Skeletal muscle tissue (tissue), 4 donors: ENCODE measurements around the gene FAM50A. TPM values are rescaled to one million over a fixed set of nuclear protein-coding genes. Genes with fewer than 3 reads are reported as not detected.

ENCODE experiments used
- H3K27ac ChIP-seq: one replicate; pipeline ENCODE4 v1.7.0; 2013; ENCODE audit warnings: mild to moderate bottlenecking, low read depth, low read length, inconsistent platforms
- H3K27me3 ChIP-seq, 3 donors: one replicate each; pipeline ENCODE4 v1.7.0; 2013; ENCODE audit warnings: low read length in 3 of 3; ENCODE audit not compliant: control insufficient read depth in 3 of 3, insufficient read depth in 3 of 3
- H3K36me3 ChIP-seq, 3 donors: one replicate each; pipeline ENCODE4 v1.7.0; 2013; ENCODE audit warnings: low read length in 3 of 3; ENCODE audit not compliant: control insufficient read depth in 3 of 3, insufficient read depth in 3 of 3
- H3K4me1 ChIP-seq, 3 donors: one replicate each; pipeline ENCODE4 v1.7.0; 2013; ENCODE audit warnings: low read length in 3 of 3, mild to moderate bottlenecking in 3 of 3; ENCODE audit not compliant: control insufficient read depth in 3 of 3, insufficient read depth in 3 of 3
- H3K4me3 ChIP-seq, 3 donors: one replicate each; pipeline ENCODE4 v1.7.0; 2013; ENCODE audit warnings: low read length in 3 of 3
- H3K9ac ChIP-seq, 3 donors: one replicate each; pipeline ENCODE4 v1.7.0; 2013; ENCODE audit warnings: low read length in 3 of 3, mild to moderate bottlenecking in 3 of 3, moderate library complexity in 2 of 3, low read depth in 1 of 3
- H3K9me3 ChIP-seq, 3 donors: one replicate each; pipeline ENCODE4 v1.7.0; 2013; ENCODE audit warnings: low read length in 3 of 3; ENCODE audit not compliant: control insufficient read depth in 3 of 3
- total RNA-seq: library from RNA; depleted of rRNA; stranded (reverse); fragments of >200 nt; gene quantifications from one replicate; pipeline ENCODE4 v1.2.3, GENCODE V29; 2014
- donor health status: Osteomylitis.

The FAM50A gene
- total RNA-seq, 1 donor from 2014 or later, result 16.7 TPM

DNA sequence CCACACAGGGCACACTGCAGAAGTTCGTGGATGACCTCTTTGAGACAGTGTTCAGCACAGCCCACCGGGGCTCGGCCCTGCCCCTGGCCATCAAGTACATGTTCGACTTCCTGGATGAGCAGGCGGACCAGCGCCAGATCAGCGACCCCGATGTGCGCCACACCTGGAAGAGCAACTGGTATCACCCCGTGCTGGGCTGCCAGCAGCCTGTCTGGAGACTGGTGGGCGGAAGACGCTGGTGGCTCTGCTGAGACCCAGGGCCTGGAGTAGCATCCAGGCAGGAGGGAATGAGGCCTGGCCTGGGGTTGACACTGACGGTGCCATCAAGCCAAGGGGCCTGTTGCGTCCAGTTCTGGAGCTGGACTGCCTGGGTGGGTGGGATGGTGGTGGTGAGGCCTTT, 26.5 kb downstream of the FAM50A start:
- no peak overlapping the region for H3K4me3 ChIP-seq
- H3K36me3 ChIP-seq, result peaks cover 2 to 14% (median 11%) of the 10 kb centered on the region in 3 donors
- H3K9me3 ChIP-seq, result no peaks in the 10 kb centered on the region
- H3K27me3 ChIP-seq, result no peaks in the 10 kb centered on the region
- H3K9ac ChIP-seq, result no peak overlapping the region
- H3K27ac ChIP-seq, result no peak overlapping the region
- no peaks in the 10 kb centered on the region for H3K4me1 ChIP-seq

GRCh38 chrX:154470914-154471568, 27.1 kb downstream of the FAM50A start:
- Histone ChIP-seq H3K9ac (no peak overlapping the region), H3K4me3 (no peak overlapping the region), H3K27ac (no peak overlapping the region), H3K9me3 (no peaks in the 10 kb centered on the region), H3K4me1 (no peaks in the 10 kb centered on the region), H3K36me3 (peaks cover 0 to 14% (median 11%) of the 10 kb centered on the region in 3 donors), H3K27me3 (no peaks in the 10 kb centered on the region)

- H3K4me3 ChIP-seq, result no peak overlapping the region
- H3K36me3 ChIP-seq, result peaks cover 0 to 14% (median 11%) of the 10 kb centered on the region in 3 donors
- no peaks in the 10 kb centered on the region for H3K9me3 ChIP-seq
These were observed 28.1 kb downstream of the FAM50A start for GRCh38 chrX:154471839-154472684.

GRCh38 chrX:154472685-154473632, 29.0 kb downstream of the FAM50A start:
- Histone ChIP-seq H3K4me1 (peaks cover 0 to 2% (median 2%) of the 10 kb centered on the region in 3 donors), H3K9ac (no peak overlapping the region), H3K9me3 (no peaks in the 10 kb centered on the region), H3K27me3 (no peaks in the 10 kb centered on the region), H3K27ac (no peak overlapping the region), H3K36me3 (peaks cover 0 to 11% (median 10%) of the 10 kb centered on the region in 3 donors), H3K4me3 (no peak overlapping the region)

More at GRCh38 chrX:154471839-154472684, 28.1 kb downstream of the FAM50A start:
- Histone ChIP-seq H3K27me3 (no peaks in the 10 kb centered on the region), H3K27ac (no peak overlapping the region), H3K9ac (no peak overlapping the region), H3K4me1 (no peaks in the 10 kb centered on the region)

DNA sequence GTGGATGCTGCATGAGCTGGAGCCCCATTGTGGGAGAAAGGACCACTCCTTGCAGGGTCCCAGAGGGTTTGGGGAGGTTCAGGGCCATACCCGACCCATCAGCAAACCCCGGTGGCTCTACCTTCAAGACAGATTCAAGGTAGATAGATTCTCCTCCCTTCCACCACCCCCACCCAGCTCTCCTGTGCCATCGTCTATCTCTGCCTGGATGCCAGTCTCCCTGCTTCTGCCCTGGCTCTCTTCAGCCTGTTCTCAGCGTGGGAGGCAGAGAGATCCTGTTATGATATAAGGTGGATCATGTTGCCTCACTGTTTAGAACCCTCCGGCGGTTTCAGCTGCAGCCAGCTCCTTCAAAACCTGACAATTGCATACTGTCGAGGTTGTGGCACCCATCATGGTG, 29.7 kb downstream of the FAM50A start:
- H3K9me3 ChIP-seq, result no peaks in the 10 kb centered on the region
- H3K36me3 ChIP-seq, result peaks cover 0 to 11% (median 10%) of the 10 kb centered on the region in 3 donors

GRCh38 chrX:154476821-154477220, 32.9 kb downstream of the FAM50A start:
- no peak overlapping the region for H3K27ac ChIP-seq
- H3K36me3 ChIP-seq, result no peaks in the 10 kb centered on the region
- no peak overlapping the region for H3K4me3 ChIP-seq
- H3K9me3 ChIP-seq, result no peaks in the 10 kb centered on the region
- no peak overlapping the region for H3K9ac ChIP-seq
- peaks cover 6 to 15% (median 7%) of the 10 kb centered on the region in 3 donors for H3K4me1 ChIP-seq
- H3K27me3 ChIP-seq, result no peaks in the 10 kb centered on the region

More for the DNA sequence above, 29.7 kb downstream of the FAM50A start:
- Histone ChIP-seq H3K4me1 (peaks cover 4 to 7% (median 6%) of the 10 kb centered on the region in 3 donors), H3K4me3 (no peak overlapping the region), H3K27me3 (no peaks in the 10 kb centered on the region), H3K27ac (no peak overlapping the region), H3K9ac (no peak overlapping the region)

- no peaks in the 10 kb centered on the region for H3K9me3 ChIP-seq
- H3K36me3 ChIP-seq, result no peaks in the 10 kb centered on the region
- peak overlapping the region; percentile 66 to 73 (median 71) for H3K4me3 ChIP-seq
- H3K27ac ChIP-seq, result peak overlapping the region; percentile 82
- H3K4me1 ChIP-seq, result peaks cover 6 to 20% (median 7%) of the 10 kb centered on the region in 3 donors
- H3K9ac ChIP-seq, result peak overlapping the region; percentile 20 to 74 (median 70)
- no peaks in the 10 kb centered on the region for H3K27me3 ChIP-seq
These were observed 34.0 kb downstream of the FAM50A start for GRCh38 chrX:154477891-154478477.

- Histone ChIP-seq H3K9me3 (no peaks in the 10 kb centered on the region), H3K4me1 (peaks cover 7 to 27% (median 11%) of the 10 kb centered on the region in 3 donors), H3K4me3 (peak within 1 kb of the TSS; percentile 66 to 73 (median 71)), H3K9ac (peak within 1 kb of the TSS; percentile 20 to 74 (median 70)), H3K27ac (peak within 1 kb of the TSS; percentile 82), H3K27me3 (no peaks in the 10 kb centered on the region), H3K36me3 (peaks cover 0 to 4% (median 0%) of the 10 kb centered on the region in 3 donors)
These were observed 35.0 kb downstream of the FAM50A start, which contains the start of gene LAGE3 for GRCh38 chrX:154478728-154479622. TSS of gene LAGE3 (minus strand) at chrX:154479281. CDS start at chrX:154478915, 366 bp downstream.
